22Rv1 (cell line): ENCODE data around the gene OVOL1.
A peak's percentile ranks its signal among the peaks of the same experiment; 100 is the strongest.

Experiments
- H3K27ac ChIP-seq: fragments of 450-650 bp; 2 replicates; pipeline ENCODE4 v1.5.1; 2017
- CTCF ChIP-seq: fragments of 450-650 bp; IDR thresholded peaks from 2 replicates; pipeline ENCODE4 v1.5.1; 2017; ENCODE audit warnings: mild to moderate bottlenecking
- ZFX ChIP-seq: fragments of 450-650 bp; IDR thresholded peaks from 2 replicates; pipeline ENCODE4 v1.6.1; 2017; ENCODE audit warnings: antibody characterized with exemption, borderline replicate concordance

The OVOL1 gene

DNA sequence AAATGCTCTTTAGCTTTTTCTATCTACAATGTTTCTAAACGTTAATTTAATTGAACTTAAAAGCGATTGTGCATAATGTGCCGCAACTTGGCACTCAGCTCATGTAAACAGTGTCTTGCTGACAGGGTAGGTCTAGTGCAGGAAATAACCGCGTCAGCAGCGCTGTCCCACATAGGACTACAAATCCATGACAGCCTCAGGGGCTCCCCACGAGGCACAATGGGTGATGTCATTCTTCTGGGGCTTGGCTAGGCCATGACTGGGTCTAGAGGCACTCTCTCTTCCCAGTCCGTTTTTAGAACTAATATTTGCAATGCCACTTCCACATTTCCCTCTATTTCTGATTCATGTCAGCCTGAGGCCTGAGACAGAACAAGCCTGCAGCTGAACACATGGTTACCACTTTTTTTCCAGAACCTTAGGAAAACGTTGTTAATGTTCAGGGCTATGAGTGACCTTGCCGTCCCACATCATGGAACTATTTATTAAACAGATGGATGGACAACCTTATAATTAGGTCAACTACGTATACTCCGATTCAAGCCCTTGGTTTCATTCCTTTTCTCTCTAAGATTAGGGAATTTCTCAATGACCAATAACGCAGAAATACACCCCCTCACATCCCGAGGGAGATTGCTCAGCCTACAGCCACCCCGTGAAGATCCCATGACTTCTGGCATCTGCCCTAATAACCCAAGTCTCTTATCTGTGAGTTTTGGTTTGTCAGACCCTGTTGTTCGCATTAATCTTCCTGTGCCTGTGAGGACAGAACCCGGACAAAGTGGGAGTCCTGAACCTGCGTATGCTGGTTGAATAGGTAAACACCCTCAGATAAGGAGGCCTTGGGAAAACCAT is 27.5 kb downstream of the OVOL1 start:
- H3K27ac ChIP-seq: no peak overlapping the region

DNA sequence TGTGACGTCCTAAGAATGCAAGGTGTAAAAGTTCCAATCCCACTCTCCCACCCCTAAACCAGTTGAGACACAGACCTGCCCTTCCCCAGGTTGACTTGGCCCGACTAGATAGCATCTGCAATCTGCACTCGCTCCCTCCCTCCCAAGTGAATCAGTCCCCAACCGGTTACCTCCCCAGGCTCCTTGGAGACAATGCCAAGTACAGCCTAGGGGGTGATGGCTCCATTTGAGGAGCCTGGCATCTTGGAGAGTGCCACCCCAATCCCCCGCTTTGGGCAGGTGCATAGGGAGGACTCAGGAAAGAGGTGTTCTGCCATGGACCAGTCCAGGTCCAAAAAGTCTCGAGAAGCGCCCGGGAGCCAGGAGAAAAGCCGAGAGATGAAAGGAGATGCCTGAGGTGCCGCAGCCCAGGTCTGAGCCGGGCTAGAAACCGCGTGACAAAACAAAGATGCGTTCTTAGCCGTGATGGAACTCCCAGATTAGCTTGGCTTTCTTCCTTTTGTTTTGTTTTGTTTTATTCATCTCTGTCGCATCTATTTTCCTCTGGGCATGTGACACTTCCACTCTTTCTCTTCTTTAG is 28.2 kb downstream of the OVOL1 start:
- H3K27ac ChIP-seq: no peak overlapping the region

More for the DNA sequence above, 27.5 kb downstream of the OVOL1 start:
- no peak for TF ChIP-seq CTCF
- TF ChIP-seq ZFX: no peak

DNA sequence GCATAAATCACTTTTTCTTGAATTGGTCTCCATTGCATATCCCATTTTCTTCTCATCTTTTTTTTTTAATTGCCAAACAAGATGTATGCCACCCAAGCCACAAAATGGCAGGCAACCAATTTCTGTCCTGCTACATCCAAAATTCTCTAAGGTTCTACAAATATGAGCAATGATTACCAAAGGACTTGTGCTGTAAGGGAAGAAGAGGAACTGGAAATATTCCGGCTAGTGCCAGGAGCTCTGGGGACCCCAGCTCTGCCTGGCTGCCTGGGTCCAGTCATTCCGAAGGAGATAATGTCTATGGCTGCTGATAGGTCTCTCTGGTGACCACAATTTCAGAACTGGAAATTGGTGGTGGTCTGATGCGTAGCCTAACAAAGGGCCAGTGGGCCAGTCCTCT is 29.8 kb downstream of the OVOL1 start:
- TF ChIP-seq CTCF: no peak
- no peak overlapping the region for H3K27ac ChIP-seq

More for the DNA sequence above, 28.2 kb downstream of the OVOL1 start:
- TF ChIP-seq CTCF (no peak), ZFX (no peak)

DNA sequence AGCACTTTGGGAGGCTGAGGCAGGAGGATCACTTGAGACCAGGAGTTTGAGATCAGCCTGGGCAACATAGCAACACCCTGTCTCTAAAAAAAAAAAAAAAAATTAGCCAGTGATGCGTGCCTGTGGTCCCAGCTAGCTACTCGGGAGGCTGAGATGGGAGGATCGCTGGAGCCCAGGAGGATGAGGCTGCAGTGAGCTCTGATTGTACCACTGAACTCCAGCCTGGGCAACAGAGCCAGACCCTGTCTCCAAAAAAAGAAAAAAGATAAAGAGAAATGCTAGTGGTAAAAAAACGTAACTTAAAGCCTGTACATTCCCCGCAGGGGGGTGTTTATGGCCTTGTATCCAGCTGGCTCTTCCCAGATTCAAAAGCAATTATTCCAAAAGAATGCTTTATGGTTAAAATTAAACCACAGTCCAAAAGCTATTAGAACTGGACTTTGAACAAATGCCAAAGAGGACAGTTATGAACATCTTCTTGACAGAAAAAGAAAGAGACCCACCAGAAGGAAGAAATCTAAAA is 30.5 kb downstream of the OVOL1 start:
- H3K27ac ChIP-seq: peak overlapping the region; percentile 71
- no peak for TF ChIP-seq ZFX
- TF ChIP-seq CTCF: no peak

DNA sequence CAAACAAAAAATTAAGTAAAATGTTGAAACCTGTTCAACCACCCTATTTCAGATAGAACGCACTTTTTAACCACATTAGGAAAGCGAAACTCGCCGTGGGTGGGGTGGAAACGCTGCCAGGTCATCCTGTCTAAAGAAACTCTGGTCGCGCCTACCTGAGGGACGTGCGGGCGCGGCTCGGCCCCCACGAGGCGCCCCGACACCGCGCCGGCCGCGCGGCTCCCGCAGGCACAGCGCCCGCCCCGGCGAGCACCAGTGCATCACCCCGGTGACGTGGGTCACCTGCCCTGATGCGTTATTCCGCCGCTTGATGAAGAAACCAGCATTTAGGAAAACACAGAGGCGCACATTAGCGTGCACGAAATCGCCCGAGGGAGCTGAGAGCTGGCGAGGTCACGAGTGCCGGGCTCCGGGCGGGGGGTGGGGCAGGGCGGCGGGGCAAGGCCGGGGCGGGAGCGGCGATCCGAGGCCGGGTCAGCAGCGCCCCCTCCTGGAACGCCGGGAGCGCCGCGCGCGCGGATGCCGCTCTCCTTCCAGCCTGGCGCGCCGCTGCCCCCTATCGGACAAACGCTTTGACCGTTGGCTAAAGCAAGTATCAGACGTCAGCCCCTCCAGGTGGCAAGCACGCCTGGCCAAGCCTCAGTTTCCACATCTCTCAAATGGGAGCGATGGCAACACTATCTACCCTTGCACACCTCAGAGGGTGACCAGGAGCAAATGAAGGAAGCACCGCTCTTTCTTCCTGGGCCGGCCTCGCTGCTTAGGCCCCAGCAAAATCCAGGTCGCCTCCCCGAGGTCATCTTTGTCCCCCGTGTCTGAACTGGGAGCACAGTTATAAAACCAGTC is 31.2 kb downstream of the OVOL1 start:
- peak overlapping the region; percentile 71 for H3K27ac ChIP-seq
- TF ChIP-seq CTCF (peak; percentile 99), ZFX (no peak)

GRCh38 chr11:65821107-65821506 is 34.2 kb downstream of the OVOL1 start:
- TF ChIP-seq ZFX (no peak), CTCF (no peak)

More at GRCh38 chr11:65821107-65821506, 34.2 kb downstream of the OVOL1 start:
- H3K27ac ChIP-seq: no peak overlapping the region
